GM19395 (cell line): ENCODE measurements around the gene SEMA3E.

Experiments
- ATAC-seq: cut with Tn5 transposase; IDR thresholded peaks from one replicate; pipeline ENCODE4 v1.9.1; 2021; ENCODE audit warnings: mild to moderate bottlenecking, moderate library complexity; ENCODE audit not compliant: unreplicated experiment

The SEMA3E gene

DNA sequence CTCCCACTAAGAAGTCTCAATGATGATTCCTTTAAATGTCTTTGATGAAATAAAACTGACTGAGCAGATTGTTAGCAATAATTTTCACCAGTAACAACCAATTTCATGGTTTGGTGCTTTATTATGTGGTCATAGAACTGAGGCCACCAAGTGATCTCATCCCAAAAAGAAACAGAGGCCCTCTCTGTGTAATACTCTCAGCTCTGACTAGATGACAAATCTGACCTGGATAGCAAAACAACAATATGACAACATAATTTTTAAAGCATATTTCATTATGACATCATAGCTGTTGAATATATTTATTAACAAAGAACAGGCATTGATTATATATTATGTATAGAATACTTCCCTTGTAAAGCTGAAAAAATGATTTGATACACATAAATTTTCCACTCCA, 5.9 kb downstream of the SEMA3E start:
- no peak for ATAC-seq

GRCh38 chr7:83640731-83641537, 8.0 kb downstream of the SEMA3E start:
- ATAC-seq, result no peak

GRCh38 chr7:83640240-83640639, 8.7 kb downstream of the SEMA3E start:
- no peak for ATAC-seq

DNA sequence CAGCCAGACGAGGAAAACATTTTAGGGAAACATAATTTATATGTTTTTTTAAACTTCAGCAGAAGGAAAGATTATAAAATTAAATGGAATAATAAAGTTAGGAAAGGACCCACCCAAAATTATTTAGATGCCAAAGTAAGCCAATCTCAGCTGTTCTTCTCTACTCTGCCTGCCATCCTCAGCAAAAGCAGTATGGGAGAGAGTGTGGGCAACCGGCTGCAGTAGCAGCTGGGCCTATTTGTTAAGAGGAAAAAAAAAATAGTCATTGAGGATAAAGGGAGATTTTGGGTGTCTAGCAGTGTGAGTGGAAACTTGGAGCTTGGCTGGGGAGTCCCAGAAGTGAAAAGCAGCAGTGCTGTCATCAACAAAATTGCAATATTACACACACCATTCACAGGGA, 15.4 kb downstream of the SEMA3E start:
- no peak for ATAC-seq

- ATAC-seq, result no peak
Measured at GRCh38 chr7:83629117-83629880, 19.6 kb downstream of the SEMA3E start.

- ATAC-seq, result no peak
Measured at GRCh38 chr7:83617858-83618257, 31.1 kb downstream of the SEMA3E start.

GRCh38 chr7:83614112-83614511, 34.8 kb downstream of the SEMA3E start:
- ATAC-seq, result no peak

DNA sequence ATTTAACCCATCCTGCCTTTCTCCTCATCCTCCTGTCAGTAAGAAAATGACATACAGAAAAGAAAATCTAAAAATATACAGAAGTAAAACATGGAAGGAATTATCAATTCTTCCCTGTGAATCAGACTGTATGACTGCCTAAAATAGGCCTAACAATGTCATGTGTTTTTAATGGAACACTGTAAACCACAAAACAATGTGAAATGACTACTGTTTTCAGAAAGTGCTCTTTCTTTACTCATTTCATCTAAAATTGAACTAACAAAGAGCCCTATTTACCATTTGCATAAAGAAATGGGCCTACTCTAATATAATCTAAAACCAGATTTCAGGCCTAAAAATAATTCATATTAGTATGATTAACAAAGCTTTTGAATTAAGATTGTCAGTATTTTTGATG, 35.7 kb downstream of the SEMA3E start:
- ATAC-seq, result no peak

DNA sequence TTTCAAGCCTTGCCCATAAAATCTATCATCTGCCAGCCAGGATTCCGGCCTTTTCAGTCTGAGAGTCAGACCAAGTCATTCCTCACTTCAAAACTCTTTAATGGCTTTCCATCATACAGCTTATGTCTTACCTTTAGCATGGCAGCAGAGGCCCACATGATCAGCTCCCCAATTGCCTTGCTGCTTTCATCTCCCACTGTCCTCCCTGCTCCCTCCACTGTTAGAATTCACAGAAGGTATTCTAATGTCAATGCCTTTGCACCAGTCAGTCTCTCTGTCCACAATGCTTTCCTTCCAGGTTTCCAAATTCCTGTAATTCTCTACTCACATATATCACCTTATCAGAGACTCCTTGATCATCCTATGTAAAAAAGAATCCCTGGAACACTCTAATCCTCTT, 37.2 kb downstream of the SEMA3E start:
- no peak for ATAC-seq

DNA sequence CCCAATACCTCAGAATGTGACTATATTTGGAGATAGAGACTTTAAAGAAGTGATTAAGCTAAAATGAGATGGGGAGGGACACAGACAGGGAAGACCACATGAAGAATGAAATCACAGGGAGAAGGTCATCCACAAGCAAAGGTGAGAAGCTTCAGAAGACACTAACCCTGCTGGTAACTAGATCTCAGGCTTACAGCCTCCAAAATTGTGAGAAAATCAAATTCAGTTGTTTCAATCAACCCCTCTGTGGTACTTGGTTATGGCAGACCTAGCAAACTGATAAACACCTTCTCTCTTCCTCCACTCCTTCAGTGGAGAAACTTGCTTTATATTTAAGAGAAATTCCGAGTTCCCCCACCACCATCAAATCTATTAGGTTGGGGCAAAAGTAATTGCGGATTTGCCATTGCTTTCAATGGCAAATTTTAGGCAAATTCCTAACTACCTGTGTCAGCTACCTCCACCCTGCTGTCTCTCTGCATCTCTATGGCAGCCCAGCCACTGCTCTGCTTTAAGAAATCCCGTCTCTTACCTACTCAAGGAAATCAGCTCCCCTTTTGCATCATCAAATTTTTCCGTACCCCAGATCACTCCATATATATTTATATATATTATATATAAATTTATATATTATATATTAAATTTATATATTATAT, 38.2 kb downstream of the SEMA3E start:
- no peak for ATAC-seq

DNA sequence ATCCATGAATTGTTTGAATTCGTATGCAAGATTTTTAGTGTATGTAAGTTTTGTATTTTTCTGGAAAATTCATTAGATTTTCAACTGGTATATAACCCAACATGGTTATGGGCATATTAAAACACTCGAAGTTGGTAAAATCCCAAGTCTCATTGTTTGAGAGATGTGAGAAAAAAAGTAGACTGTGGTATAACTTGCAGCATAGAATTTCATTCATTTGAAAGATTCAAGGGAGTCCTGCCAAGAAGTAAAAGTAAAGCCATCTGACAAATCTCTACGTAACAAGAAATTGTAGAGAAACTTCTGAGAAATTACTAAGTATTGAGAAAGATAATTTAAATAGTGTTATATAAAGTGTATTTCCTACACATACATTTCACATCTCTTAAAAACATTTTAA, 40.2 kb downstream of the SEMA3E start:
- ATAC-seq, result no peak

- ATAC-seq, result no peak
Measured at GRCh38 chr7:83603649-83604048, 45.3 kb downstream of the SEMA3E start.

- no peak for ATAC-seq
Measured at GRCh38 chr7:83599131-83599530, 49.8 kb downstream of the SEMA3E start.

DNA sequence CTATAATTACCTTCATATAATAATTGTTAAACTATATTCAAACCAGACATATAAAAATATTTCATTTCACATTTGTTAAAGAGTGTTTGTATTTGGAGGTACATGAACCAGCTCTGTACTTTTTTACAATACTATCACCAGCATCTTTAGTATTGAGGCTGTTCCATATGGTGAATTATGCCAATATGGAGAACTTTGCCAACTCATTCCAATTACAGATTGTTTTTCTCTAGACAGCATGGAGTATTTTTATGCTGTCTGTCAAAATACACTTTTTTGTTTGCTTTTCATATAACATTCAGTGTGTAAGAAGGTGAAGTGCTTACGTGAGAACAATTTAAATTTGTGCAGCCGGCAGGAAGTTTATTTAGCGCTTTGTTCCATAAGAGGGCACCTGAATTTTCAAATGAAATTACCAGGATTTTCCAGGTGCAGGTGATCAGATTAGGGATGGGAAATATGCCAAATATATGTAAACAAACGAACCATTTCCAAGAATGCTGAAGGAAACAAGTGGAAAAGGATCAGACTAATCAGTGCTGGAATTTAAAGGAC, 54.9 kb downstream of the SEMA3E start:
- ATAC-seq, result no peak

DNA sequence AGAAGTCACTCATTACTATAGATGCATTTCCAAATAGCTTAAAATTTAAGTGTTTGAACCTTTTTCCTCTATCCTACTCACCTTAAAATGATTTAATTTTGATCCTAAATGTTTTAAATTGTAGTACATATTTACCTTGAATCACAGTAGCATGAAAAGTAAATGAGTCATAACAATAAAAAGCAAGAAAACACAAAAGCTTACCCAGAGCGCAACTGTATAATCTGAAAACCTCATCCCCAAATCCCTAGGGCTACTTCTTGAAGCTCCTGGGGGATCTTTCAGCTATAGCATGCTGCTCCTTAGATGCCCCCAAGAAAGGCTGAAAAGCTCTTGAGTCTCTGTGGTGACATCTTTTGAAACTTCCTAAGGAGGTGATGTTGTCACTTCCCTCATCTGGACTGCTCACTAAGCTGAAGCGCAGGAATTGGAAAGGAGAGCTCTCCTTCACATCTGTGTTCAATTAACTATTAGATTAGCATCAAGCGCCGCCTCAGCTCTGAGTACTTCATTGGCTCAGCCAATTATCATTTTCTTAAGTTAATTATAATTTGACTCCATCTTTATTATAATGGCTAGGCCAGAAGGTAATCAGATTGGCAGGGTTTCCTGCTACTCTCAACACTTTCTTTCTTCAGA, 60.2 kb downstream of the SEMA3E start:
- ATAC-seq, result no peak

GRCh38 chr7:83586281-83586680, 62.7 kb downstream of the SEMA3E start:
- no peak for ATAC-seq

DNA sequence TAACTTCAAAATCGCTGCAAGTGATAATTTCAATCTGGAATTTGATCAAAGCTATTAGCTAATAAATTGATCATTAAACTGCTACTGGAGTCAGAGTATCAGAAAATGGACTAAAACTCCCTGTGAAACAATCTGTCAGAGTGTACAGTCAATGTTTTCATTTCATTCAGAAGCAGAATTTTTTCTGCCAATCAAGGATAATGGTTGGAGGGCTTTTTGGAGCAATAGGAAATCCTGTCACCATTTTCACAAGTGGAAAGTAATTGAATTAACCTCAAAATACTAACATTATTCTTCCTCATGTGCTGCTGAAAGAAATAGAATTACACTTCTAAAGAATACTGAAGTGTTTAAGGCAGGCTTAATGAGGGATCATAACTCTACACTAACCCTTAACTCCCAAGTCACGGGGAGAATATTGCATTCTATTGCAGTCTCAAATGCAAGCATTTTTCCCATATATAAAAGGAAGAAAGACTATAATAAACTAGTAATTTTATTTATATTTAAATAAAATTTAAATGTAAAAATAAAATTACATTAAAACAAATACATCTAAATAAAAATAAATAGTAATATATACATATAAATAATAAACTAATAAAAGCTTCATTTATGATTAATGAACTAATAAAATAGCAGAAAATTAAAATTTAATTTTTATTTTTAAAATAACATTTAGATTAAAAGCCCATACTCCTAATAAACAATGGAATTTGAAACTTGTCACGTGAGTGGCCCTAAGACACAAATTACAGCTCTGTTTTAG, 67.1 kb downstream of the SEMA3E start:
- no peak for ATAC-seq

DNA sequence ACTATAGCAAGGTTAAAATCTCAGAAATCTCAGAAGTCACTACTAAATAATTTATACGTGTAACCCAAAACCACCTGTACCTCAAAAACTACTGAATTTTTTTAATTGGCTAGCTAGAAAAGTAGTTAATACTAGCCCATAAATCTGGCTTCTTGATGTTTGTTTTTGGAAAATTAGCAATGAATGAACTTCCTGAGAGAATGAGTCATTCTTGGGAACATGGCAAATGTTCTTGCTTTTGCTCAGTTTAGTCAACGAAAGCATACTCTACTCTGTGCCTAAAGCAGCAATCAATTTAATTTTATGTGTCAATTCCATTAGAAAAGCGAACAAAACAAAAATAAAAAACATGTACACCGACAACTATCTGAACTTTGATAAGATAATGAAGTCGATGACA, 69.2 kb downstream of the SEMA3E start:
- no peak for ATAC-seq

DNA sequence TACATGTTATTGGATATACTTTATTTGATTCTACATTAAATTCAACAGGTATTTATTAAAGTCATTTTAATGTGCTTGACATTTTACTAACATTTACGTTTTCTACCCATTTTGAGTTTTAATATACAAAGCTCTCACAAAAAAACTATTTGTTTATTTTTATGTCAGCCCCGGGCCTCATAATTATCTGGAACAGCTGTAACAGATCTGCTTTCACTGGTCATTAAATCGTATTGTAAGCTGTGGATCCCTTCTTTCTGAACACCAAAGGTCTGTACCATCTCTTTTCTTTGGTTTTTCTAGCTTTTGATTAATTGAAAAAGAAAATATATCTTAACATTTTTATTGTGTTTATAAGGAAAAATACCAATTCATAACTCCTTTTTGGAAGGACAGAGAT, 73.5 kb downstream of the SEMA3E start:
- ATAC-seq, result no peak

- ATAC-seq, result no peak
Measured at GRCh38 chr7:83574616-83575015, 74.3 kb downstream of the SEMA3E start.
